ENCODE results near the gene SDCCAG8. TPM values are rescaled to one million over a fixed set of nuclear protein-coding genes. Genes with fewer than 3 reads are reported as not detected.

The SDCCAG8 gene
- total RNA-seq, 1 experiment from 2014 or later: 65.9 TPM

- DNase-seq (ENCODE audit: low spot score): no peak
Measured at GRCh38 chr1:243281672-243282071, 25.8 kb downstream of the SDCCAG8 start.

- peak; percentile 31 for DNase-seq (ENCODE audit: low spot score)
Measured at GRCh38 chr1:243286409-243287122, 30.7 kb downstream of the SDCCAG8 start.

DNA sequence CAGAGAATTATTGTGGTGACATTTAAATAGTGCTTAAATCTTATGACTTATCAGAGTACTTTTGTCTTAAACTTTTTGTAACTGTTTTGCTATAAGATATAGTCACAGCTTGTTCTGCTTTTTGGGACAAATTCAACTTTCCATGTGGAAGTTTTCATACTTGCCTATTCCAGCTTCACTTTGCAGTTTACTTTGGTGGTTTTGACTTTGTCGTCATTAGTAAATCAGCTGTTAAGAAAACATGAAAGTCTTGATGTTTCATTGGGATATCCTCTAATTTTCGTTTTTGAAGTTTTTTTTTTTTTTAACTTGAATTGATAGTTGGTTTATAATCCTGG is 31.3 kb downstream of the SDCCAG8 start:
- no peak for DNase-seq (ENCODE audit: low spot score)

- peak; percentile 93 for DNase-seq (ENCODE audit: low spot score)
Measured at GRCh38 chr1:243287652-243288051, 31.8 kb downstream of the SDCCAG8 start.

GRCh38 chr1:243288062-243288461 is 32.2 kb downstream of the SDCCAG8 start:
- DNase-seq (ENCODE audit: low spot score): no peak

DNA sequence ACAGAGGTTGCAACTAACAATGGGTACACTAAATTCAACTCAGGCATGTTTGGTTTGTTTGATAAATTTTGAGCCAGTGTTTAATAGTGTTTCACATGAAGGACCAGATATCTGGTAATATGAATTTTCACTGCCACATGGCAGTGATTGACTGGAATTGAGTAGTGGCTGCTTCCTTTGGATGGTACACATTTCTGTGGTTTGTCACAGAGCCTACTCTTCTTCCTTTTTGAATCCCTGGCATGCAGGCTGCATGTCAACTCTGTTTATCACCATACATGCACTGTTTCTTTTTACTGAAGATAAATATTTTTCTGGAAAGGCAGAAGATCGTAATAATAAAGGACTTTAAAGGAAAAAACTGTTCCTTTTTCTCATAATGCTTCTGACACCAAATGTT is 35.5 kb downstream of the SDCCAG8 start:
- no peak for DNase-seq (ENCODE audit: low spot score)

- DNase-seq (ENCODE audit: low spot score): no peak
Measured at GRCh38 chr1:243292117-243292516, 36.3 kb downstream of the SDCCAG8 start.

DNA sequence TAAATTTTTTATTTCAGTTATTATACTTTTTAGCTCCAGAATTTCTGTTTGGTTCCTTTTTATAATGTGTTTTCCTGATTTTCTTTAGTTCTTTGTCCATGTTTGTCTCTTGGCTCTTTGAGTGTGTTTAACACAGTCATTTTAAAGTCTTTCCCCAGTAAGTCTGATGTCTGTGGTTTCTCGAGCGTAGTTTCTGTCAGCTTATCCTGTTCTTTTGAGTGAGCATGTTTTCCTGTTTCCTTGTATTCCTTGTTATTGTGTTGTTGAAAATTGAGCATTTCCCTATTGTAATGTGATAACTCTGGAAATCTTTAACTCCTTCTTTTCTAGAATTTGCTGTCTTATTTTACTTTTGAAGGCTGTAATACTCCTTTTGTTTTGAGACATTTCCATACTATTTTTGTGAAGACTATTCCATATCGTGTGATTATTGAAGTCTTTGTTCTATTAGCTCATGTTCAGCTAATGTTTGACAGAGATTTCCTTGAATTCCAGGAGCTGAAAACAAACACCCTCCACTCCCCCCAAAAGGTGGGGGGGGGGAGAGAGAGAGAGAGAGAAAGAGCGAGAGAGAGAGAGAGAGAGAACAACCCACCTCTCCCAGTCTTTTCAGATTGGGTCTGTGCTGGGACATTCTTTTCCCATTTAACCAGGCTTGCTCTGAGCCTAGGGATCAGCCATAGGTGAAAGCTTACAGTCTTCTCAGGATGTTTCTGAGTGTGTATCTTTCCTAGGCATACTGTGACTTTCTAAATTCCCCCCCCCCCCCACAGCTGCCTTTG is 38.3 kb downstream of the SDCCAG8 start:
- DNase-seq (ENCODE audit: low spot score): no peak

DNA sequence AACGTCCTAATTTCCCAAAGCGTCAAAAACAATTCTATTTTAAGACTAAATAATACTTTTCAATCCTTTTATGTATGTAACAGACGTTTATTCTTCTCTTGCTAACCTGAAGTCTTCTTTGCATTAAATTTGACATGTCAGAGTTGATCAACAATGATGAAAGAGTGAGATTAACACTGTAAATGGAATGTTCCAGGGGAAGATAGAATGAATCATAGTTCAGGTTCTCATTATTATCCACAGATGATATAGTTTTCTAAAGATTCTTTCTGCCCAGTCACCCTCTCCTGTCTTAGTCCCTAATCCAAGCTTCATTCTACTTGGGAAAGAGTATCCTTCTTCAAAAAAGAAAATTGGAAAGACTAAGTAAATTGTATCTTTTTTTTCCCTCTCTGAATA is 38.9 kb downstream of the SDCCAG8 start:
- peak; percentile 29 for DNase-seq (ENCODE audit: low spot score)

DNA sequence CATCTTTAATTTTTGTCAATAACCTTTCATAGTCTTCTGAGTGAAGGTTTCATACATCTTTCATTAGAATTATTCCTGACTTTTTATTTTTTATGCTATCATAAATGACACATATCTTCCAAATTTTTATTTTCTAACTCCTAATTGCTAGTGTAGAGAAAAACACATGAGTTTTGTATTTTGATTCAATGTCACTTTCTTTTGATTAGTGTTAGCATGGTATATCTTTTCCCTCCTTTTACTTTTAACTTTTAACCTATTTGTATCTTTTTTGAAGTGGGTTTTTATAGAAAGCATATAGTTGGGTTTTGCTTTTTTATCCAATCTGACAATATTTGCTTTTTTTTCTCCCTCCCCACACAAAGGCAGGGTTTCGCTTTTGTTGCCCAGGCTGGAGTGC is 43.2 kb downstream of the SDCCAG8 start:
- DNase-seq (ENCODE audit: low spot score): no peak

GRCh38 chr1:243301059-243301458 is 45.2 kb downstream of the SDCCAG8 start:
- no peak for DNase-seq (ENCODE audit: low spot score)

- no peak for DNase-seq (ENCODE audit: low spot score)
Measured at GRCh38 chr1:243311809-243312208, 56.0 kb downstream of the SDCCAG8 start.

DNA sequence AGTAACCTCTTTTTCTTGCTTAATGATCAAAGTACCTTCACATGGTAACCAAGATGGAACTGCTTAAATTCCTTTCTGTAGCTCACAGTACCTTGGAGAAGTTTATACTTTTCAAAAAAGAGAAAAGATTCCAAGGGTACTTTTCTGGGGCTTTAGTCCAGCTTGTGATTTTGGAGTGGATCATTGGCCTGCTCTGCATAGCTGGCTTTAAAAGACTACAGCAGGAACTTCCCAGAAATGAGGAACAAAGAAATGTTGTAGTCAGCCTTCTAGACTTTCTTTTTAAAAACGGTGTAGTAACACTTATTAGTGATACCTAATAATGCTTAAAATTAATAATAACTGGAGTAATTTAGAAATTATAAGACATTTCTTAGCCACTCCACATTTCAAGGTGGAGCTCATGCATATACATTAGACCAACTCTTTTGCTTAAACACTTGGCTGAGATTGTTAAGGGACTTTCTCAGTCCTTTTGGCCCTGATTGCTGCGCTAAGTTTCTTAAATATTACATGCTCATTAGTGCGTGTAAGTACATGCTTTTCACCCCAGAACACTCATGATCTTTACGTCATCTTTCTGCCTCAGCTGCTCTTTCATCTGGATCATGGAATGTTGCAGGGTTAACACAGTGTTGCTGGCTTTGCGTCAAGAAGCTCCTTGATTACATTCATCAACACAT is 57.3 kb downstream of the SDCCAG8 start:
- no peak for DNase-seq (ENCODE audit: low spot score)

- no peak for DNase-seq (ENCODE audit: low spot score)
Measured at GRCh38 chr1:243313635-243314536, 58.0 kb downstream of the SDCCAG8 start.

GRCh38 chr1:243315455-243315854 is 59.6 kb downstream of the SDCCAG8 start:
- no peak for DNase-seq (ENCODE audit: low spot score)

DNA sequence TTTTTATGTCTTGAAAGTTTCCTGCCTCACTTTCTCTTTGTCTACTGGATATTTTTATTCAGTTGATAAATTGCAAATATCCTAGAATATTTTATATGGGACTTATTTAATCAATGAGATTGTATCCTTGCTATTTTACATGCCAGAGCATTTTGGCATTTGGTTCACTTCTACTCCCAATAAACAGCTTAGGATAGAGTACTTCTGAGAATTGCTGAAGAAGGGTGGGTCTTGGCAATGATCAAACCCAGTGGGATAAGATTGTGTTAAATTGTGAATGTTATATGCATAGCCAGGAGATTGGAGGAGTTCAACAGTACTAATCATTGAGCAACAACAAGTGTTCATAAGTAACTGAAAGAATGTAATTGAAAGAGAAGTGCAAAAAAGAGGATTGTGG is 60.1 kb downstream of the SDCCAG8 start:
- no peak for DNase-seq (ENCODE audit: low spot score)

- DNase-seq (ENCODE audit: low spot score): no peak
Measured at GRCh38 chr1:243316366-243316989, 60.6 kb downstream of the SDCCAG8 start.

DNA sequence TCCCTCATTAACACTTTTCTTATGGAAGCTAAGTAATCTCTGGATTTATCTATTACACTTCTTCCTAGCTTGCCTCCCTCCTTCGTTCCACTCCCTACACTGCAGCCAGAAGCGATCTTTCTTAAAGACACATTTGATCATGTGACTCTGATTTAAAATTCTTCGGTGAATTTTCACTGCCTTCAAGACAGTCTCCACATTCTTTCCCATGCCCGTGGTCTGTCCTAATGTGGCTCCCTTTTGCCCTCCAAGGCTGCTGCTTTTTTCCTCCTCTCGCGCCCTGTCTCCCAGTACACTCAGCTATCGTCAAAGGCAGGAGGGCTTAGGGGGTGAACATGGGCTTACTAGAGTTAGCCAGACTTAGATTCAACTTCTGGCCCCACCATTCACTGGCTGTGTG is 64.4 kb downstream of the SDCCAG8 start:
- DNase-seq (ENCODE audit: low spot score): no peak

- DNase-seq (ENCODE audit: low spot score): no peak
Measured at GRCh38 chr1:243322326-243322725, 66.5 kb downstream of the SDCCAG8 start.

GRCh38 chr1:243323491-243323890 is 67.7 kb downstream of the SDCCAG8 start:
- no peak for DNase-seq (ENCODE audit: low spot score)

DNA sequence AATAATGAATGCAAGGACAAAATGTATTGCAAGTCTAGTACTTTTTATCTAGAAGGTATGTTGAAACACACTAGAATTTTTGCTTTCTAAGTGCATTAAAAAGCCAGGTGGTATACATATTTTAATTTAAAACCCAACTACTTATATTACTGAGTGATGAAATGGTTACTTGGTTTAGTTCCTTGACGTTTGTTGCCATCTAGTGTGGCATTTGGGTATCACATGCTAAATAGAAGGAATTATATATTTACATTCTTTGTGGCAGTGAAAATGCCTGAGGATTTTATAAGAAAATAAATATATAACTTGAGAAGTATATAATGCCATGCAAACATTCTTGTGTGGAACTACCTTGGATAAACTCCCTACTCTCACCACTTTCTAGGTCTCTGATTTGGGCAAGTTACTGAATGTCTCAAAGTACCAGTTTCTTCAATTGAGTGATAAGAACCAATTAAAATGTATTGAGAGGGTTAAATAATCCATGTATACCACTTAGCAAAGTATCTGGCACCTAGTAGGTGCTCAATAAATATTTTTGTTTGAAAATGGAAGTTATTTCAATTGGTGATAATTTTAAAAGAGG is 69.6 kb downstream of the SDCCAG8 start:
- DNase-seq (ENCODE audit: low spot score): peak; percentile 56

Data from A172 (cell line).